Activated CD4-positive, alpha-beta T cell treated with anti-CD3 and anti-CD28 coated beads for 4 hours (primary cell): ENCODE measurements around the gene CD4.

Experiments used
- DNase-seq, 2 donors: peaks; one replicate each; pipeline ENCODE4 v3.0.0-alpha.2; 2020

Gene CD4

DNA sequence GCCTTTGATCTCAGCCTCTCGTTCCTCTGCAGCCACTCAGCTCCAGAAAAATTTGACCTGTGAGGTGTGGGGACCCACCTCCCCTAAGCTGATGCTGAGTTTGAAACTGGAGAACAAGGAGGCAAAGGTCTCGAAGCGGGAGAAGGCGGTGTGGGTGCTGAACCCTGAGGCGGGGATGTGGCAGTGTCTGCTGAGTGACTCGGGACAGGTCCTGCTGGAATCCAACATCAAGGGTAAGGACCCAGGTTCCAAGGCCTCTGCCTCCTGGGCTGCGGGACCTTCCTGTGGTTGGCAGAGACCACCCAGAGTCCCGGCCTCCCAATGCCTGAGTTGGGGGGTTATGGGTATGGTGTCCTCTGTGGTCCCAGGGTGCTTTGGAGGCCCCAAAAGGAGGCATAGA lies 27.8 kb downstream of the CD4 start:
- no peak for DNase-seq

DNA sequence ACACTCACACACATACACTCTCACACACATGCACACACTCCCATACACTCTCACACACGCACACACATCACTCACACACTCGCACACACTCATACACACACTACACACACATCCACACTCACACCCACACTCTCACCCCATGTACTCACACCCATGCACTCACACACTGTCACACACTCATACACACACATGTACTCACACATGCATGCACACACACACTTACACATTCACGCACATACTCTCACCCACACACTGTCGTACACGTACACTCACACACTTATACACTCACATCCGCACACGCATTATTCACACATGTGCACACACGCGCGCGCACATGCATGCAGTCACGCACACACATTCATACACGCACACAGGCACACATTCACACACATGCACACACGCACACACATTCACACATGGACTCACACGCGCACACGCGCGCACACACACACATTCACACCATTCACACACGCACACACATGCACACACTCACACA lies 28.4 kb downstream of the CD4 start:
- DNase-seq, result no peak

DNA sequence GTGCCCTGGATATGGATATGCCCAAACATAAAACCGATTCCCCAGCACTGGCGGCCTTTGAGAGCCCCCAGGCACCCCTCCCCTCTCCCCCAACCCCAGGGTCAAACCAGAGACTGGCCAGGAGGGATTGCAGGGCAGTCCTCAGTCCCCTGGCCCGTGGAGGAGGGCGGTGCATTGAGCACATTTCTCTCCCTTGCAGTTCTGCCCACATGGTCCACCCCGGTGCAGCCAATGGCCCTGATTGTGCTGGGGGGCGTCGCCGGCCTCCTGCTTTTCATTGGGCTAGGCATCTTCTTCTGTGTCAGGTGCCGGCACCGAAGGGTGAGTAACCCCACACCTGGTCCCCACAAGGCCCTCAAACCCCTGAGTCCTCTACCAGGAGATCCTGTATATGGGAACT lies 28.9 kb downstream of the CD4 start:
- no peak for DNase-seq

DNA sequence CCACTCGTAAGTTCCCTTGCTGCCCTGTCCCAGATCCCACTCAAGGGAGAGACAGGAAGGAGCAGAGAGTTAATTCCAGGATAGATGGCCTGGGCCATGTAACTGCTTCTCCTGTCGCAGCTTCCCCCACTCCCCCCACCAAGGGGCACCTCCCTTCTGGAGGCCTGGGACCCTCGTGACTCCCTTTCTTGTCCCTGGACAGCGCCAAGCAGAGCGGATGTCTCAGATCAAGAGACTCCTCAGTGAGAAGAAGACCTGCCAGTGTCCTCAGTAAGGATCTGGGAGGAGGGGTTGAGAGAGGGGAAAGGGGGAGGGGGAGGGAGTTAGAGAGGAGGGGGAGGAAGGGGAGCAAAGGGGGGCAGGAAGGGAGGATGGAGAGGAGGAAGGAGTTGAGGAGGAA lies 29.3 kb downstream of the CD4 start:
- DNase-seq, result no peak

DNA sequence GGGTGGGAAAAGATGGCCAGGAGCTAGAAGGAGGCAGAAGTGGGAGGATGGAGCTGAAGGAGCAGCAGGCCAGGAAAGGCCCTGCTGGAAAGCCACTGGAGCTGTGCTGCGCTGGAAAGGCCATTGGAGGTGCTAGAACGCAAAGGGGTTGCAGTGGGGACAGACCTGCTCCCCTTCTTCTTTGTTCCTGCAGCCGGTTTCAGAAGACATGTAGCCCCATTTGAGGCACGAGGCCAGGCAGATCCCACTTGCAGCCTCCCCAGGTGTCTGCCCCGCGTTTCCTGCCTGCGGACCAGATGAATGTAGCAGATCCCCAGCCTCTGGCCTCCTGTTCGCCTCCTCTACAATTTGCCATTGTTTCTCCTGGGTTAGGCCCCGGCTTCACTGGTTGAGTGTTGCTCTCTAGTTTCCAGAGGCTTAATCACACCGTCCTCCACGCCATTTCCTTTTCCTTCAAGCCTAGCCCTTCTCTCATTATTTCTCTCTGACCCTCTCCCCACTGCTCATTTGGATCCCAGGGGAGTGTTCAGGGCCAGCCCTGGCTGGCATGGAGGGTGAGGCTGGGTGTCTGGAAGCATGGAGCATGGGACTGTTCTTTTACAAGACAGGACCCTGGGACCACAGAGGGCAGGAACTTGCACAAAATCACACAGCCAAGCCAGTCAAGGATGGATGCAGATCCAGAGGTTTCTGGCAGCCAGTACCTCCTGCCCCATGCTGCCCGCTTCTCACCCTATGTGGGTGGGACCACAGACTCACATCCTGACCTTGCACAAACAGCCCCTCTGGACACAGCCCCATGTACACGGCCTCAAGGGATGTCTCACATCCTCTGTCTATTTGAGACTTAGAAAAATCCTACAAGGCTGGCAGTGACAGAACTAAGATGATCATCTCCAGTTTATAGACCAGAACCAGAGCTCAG lies 30.0 kb downstream of the CD4 start:
- DNase-seq, result no peak

DNA sequence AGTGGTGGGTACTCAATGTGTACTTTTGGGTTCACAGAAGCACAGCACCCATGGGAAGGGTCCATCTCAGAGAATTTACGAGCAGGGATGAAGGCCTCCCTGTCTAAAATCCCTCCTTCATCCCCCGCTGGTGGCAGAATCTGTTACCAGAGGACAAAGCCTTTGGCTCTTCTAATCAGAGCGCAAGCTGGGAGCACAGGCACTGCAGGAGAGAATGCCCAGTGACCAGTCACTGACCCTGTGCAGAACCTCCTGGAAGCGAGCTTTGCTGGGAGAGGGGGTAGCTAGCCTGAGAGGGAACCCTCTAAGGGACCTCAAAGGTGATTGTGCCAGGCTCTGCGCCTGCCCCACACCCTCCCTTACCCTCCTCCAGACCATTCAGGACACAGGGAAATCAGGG lies 30.8 kb downstream of the CD4 start:
- DNase-seq, result no peak

DNA sequence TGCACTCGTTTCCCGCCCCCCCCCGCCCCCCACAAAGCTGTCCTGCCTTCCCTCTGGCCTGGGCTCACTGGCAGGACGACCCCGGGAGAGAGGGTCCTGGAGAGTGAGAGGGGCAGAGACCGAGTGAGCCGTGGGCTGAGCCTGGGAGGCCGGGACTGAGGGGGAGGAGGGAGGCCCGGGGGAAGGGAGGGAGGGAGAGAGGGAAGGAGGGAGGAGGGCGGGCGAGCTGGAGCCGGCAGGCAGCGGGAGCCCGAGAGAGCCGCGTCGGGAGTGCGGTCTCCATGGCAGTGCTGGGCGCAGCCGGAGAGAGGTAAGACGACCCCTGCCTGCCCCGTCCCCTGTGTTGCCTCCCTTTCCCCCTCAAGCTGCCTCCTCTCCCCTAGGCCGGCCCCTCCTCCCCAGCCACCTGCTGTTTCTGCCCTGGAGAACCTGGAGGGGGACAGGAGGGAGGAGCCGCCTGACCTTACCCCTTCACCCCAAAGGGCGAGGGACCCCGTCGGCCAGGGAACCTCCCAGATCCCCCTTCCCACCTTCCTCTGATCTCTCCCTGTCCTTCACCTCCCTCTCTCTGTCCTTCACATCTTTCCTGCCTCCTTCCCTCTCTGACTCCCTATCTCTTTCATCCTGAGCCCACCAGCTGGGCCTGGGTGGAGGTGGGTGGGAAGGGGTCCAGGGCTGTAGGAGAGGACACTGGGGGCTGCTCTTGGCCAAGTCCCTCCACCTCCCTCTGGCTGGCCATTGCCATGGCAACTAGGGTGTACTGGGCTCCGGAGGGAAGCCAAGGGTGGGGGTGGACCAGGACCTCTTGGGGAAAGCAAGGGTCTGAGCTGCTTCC lies 32.5 kb downstream of the CD4 start, which contains the start of gene GPR162:
TSS of gene GPR162 (plus strand) at position 231 of the 835 bp plus-strand sequence. CDS start 2,078 bp downstream, outside the sequence.
- no peak for DNase-seq

DNA sequence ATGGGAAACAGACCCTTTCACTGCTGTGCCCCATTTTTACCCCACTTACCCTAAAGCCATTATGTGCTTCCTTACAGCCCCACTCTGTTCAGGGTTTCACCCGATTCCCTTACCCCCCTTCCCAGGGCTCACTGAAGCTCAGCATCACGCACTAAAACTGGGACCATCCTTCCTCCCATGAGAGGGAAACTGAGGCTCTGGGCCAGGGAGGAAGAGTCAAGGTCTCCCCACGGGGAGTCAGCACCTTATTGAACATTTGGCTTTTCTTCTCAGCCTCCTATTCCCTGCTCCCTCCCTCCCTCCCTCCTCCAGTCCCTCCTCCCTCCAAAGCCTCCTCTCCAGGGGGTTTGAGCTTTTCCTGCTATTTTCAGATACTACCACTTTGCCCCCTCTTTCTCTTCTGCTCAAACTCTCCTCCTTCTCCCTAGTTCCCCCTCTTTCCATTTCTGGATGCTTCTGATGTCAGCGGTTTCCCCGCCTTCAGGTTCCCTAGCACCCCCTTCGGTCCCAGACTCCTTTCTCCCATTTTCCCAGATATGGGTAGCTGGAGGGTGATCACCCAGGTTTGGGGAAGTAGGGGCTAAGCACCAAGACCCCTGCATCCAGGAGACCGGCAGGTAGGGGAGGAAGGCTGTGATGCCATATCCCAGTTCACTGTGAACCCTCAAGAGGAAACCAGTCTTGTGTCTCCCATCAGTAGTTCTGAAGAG lies 33.3 kb downstream of the CD4 start:
- no peak for DNase-seq

DNA sequence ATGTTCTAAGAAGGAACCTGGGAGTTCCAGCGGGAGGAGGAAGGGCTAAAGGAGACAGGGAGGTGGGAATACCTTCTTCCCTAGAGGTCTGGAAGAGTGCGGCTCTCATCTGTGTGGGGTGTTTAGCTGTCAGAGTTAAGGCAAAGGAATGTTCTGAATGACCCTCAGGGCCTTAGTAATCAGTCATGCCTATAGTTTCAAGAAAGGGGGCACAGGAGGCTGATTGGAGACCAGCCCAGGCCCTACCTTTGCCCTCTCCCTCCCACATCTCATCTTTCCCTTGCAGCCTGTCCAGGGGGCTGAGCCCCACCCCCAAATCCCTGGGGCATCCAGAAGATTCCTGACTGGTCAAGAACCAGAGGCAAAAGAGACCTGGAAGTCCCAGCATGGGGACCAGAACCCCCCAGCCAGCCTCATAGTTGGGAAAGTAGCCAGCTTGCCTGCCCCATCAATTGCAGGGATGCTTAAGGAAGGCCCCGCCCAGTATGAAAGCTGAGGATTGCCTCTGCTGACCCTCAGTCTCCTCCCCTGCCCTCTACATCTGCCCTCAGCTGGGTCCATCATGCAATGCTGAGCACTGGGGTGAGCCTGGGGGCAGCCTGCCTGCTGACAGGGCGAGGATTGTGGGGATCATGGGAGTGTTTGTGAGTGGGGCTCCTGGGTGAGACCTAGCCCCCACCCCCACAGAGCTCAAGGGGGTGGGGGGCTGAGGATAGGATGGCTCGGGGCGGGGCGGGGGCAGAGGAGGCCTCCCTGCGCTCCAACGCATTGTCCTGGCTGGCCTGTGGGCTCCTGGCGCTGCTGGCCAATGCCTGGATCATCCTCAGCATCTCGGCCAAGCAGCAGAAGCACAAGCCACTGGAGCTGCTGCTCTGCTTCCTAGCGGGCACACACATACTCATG lies 34.1 kb downstream of the CD4 start:
- no peak for DNase-seq

DNA sequence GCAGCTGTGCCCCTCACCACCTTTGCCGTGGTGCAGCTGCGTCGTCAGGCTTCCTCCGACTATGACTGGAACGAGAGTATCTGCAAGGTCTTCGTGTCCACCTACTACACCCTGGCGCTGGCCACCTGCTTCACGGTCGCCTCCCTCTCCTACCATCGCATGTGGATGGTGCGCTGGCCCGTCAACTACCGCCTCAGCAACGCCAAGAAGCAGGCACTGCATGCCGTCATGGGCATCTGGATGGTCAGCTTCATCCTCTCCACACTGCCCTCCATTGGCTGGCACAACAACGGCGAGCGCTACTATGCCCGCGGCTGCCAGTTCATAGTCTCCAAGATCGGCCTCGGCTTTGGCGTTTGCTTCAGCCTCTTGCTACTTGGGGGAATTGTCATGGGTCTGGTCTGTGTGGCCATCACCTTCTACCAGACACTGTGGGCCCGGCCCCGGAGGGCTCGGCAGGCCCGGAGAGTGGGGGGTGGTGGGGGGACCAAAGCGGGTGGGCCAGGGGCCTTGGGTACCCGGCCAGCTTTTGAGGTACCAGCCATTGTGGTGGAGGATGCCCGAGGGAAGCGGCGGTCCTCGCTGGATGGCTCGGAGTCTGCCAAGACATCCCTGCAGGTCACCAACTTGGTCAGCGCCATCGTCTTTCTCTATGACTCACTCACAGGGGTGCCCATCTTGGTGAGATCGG lies 34.9 kb downstream of the CD4 start:
- no peak for DNase-seq

DNA sequence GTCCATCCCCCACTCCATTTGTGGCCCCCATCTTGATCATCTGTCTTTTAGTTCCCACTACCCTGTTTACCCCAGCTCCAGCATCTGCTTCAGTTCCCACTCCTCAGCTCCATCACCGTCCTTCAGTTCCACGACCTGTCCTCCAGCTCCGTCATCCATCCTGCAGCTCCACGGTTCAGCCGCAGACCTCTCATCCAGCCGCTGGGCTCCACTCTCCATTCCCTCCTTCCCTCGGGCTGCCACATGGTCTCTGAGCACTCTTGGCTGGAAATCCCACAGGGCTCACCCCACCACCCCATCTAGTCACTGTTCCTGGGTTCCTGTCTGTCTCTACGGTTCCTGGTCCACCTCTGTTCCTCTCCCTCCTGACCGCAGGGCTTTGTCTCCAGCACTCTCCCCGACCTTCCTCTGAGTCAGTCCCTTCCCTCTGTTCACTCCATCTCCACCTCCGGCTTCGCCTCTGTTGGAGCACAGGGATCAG lies 35.6 kb downstream of the CD4 start:
- no peak for DNase-seq

DNA sequence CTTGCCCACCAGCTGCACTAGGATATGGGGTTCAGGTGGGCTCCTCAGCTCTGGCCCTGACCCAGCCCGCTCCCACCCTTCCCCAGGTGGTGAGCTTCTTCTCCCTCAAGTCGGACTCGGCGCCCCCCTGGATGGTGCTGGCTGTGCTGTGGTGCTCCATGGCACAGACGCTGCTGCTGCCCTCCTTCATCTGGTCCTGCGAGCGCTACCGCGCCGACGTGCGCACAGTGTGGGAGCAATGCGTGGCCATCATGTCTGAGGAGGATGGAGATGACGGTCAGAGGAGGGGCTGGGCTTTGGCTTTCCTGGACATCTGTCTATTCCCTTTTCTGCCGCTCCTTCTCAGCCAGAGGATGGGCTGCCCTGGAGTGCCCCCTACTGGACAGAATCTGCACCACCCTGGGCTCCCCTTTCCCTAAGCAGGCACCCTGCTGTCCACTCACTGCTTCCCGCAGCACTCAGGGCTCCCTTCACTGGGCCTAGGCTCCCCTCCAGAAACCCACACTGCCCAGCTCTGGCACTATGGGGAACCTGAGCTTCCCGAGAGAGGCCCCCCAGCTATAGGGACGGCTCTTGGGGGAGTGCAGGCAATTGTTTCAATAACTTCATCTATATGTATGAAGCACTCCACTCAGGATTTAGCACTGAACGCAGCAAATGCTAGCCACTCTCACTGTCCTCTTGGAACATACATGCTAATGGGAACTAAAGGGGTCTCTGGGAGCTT lies 36.2 kb downstream of the CD4 start:
- DNase-seq, result peak; percentile 73 to 87

DNA sequence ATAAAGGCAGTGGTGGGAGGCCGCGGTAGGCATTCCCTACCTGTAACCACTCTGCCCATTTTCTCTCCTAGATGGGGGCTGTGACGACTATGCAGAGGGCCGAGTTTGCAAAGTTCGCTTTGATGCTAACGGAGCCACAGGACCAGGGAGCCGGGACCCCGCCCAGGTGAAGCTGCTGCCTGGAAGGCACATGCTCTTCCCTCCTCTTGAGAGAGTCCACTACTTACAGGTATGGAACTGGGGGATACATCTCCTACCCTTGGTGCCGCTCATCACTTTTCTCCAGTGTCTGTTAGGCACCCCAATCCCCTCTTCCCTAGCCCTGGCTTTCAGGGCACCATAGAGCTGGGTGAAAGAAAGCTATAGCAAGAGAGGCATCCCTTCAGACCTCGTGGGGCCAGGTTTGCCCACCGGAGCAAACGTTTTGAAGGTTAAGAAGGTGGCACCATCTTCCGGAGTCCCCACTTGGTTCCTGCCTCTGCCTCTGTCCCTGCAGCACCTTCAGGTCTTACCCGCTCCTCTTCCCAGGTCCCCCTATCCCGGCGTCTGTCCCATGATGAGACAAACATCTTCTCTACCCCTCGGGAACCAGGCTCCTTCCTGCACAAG lies 36.9 kb downstream of the CD4 start:
- DNase-seq, result no peak

DNA sequence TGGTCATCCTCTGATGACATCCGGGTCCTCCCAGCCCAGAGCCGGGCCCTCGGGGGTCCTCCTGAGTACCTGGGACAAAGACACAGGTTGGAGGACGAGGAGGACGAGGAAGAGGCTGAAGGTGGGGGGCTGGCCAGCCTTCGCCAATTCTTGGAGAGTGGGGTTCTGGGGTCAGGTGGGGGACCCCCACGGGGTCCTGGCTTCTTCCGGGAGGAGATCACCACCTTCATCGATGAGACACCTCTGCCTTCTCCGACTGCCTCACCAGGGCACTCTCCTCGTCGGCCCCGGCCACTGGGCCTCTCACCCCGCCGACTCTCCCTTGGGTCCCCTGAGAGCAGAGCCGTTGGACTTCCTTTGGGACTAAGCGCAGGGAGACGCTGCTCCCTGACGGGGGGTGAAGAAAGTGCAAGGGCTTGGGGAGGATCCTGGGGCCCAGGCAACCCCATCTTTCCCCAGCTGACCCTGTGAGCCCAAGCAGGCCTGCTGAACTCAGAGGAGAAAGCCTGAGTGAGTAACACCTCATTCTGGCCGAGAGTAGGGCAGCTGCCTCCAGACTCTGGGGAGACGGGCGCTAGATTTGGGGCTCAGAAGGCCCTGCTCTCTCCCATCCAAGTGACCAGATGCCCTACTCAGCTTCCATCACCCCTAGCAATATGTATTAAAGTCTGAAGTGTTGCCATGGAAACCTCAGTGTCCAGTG lies 37.6 kb downstream of the CD4 start:
- no peak for DNase-seq

DNA sequence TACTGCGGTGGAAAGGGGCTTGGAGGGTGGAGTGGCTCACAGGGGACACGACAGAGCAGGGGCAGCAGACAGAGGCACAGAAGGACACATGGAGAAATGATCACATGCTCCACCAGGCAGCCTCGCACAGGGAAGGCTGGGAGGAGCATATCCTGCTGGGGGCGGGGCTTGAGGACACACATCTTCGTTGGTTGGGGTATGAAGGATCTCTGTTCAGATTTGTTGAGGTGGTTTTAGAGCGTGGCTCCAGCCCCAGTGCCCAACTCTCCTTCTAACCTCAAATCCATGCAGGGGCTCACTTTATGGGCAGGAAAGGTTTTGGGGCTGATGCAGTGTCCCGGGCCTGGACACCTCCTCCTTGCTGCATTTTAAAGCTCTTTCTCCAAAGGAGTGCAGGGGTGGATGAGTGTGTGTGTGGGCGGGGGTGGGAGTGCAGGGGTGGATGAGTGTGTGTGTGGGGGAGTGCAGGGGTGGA lies 38.1 kb downstream of the CD4 start:
- DNase-seq, result peak; percentile 50 to 55

DNA sequence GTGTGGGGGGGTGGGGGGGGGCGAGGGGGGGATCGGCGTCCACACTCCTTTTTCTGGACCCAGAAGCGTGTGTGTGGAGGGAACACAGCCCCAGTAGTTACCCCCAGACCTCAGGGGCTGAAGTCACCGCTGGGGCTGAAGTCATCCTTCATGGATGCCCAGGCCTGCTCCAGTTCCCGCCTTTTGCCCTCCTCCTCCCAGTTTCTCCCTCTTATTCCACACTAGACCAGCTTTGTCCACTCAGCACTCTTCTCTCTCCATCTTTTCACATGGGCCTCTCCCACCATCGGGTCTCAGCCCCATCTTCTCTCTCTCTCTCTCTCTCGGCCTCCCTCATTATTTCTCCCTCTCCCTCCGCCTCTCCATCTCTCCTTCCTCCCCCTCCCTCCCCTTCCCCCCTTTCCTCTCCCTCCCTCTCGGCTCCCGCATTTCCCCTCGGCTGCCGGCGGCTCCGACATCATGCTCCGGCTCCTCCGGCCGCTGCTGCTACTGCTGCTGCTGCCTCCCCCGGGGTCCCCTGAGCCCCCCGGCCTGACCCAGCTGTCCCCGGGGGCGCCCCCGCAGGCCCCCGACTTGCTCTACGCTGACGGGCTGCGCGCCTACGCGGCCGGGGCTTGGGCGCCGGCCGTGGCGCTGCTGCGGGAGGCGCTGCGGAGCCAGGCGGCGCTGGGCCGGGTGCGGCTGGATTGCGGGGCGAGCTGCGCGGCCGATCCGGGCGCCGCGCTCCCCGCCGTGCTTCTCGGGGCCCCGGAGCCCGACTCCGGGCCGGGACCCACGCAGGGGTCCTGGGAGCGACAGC lies 38.9 kb downstream of the CD4 start, which contains the start of gene P3H3:
TSS of gene P3H3 (plus strand) at position 426 of the 799 bp plus-strand sequence. CDS start at position 460, 34 bp downstream.
- DNase-seq, result no peak

DNA sequence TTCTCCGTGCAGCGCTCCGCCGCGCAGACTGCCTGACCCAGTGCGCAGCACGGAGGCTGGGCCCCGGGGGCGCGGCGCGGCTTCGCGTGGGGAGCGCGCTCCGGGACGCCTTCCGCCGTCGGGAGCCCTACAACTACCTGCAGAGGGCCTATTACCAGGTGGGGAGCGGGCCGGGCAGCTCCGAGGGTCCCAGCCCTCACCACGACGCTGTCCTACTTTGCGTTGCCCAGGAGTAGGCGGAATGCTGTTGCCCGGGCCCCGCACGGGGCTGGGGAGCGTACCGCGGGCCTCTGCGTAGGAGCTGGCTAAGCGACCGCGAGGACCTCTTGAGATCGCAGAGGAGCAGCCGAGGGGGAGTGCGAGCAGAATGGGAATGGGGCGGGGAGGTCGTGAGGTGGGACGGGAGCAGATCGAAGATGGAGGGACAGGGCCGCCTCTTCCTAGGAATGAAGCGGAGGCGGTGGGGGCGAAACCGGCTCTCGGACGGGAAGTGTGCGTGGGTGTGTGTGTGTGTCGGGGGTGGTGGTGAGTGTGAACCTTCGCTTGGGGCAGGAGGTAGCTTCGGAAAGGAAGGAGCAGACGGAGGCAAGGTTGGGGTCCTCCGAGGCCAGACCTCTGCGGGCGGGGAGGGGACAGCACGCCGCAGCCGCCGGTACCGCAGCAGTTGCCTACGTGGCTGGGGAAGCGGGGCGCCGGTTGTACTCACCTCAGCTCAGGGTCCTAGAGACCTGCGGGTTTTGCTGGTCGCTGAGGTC lies 39.6 kb downstream of the CD4 start:
- DNase-seq, result peak; percentile 31 to 45
